Measurements from ENCODE around the gene EIF2AK3.

- TF ChIP-seq EZH2 (IDR thresholded peaks at IDR 0.05; ENCODE audit: insufficient read depth, poor library complexity, severe bottlenecking) (no peak), EZH2phosphoT487 (IDR thresholded peaks at IDR 0.05; ENCODE audit: insufficient read depth, low read depth) (no peak)
Measured at GRCh38 chr2:88656690-88657089, 29.4 kb upstream of the EIF2AK3 start.

Data from GM23248 (cell line).